Measurements from ENCODE around the gene CGB1. TPM values are rescaled to one million over a fixed set of nuclear protein-coding genes. Genes with fewer than 3 reads are reported as not detected.

Gene CGB1
- total RNA-seq, 2 experiments from 2014 or later: not detected

- ATAC-seq (ENCODE audit: poor library complexity): peak; percentile 14
- Histone ChIP-seq H3K4me3 (ENCODE audit: low read length) (no peak overlapping the region), H3K36me3 (ENCODE audit: insufficient read depth, low read length) (no peaks in the 10 kb centered on the region), H3K27me3 (ENCODE audit: control insufficient read depth in 1 of 2, insufficient read depth in 2 of 2, low read length in 2 of 2) (peaks cover 38 to 55% of the 10 kb centered on the region in 2 experiments), H3K4me1 (ENCODE audit: insufficient read depth, low read length) (peaks cover 8% of the 10 kb centered on the region), H3K9me3 (ENCODE audit: control insufficient read depth in 1 of 2, insufficient read depth in 1 of 2, low read length in 2 of 2) (peaks cover 0 to 21% of the 10 kb centered on the region in 2 experiments), H3K27ac (ENCODE audit: low read depth in 1 of 2, low read length in 2 of 2) (no peak overlapping the region)
- Mint-ChIP-seq H3K4me3 (no peak overlapping the region), H3K4me1 (ENCODE audit: low read depth) (peaks cover 11% of the 10 kb centered on the region), H3K36me3 (ENCODE audit: low read depth) (no peaks in the 10 kb centered on the region), H3K27ac (no peak overlapping the region), H3K9me3 (no peaks in the 10 kb centered on the region), H3K27me3 (peaks cover 80% of the 10 kb centered on the region)
- DNase-seq: peak in 5 of 14 experiments; percentile 8 to 47 (median 18)
- ChIA-PET CTCF (no interaction called here), POLR2A (interaction anchor here (1.4 kb wide), 1 partner anchor 15 kb away, joined by 4 read pairs; the partner anchor contains the start of gene CGB7)
- intact Hi-C loops (cut with DNase I, micrococcal nuclease): no loop called here
- no peak for TF ChIP-seq CTCF (IDR thresholded peaks at IDR 0.05)
Measured at GRCh38 chr19:49071860-49072547, 35.3 kb upstream of the CGB1 start.

GRCh38 chr19:49070416-49070815 lies 33.7 kb upstream of the CGB1 start:
- Histone ChIP-seq H3K4me1 (ENCODE audit: insufficient read depth, low read length) (peaks cover 8% of the 10 kb centered on the region), H3K27ac (ENCODE audit: low read depth in 1 of 2, low read length in 2 of 2) (no peak overlapping the region), H3K27me3 (ENCODE audit: control insufficient read depth in 1 of 2, insufficient read depth in 2 of 2, low read length in 2 of 2) (peaks cover 45 to 63% of the 10 kb centered on the region in 2 experiments), H3K4me3 (ENCODE audit: low read length) (no peak overlapping the region), H3K9me3 (ENCODE audit: control insufficient read depth in 1 of 2, insufficient read depth in 1 of 2, low read length in 2 of 2) (peaks cover 0 to 21% of the 10 kb centered on the region in 2 experiments), H3K36me3 (ENCODE audit: insufficient read depth, low read length) (no peaks in the 10 kb centered on the region)
- H3K4me3 Mint-ChIP-seq: no peak overlapping the region
- H3K27ac Mint-ChIP-seq: no peak overlapping the region
- no peak for TF ChIP-seq CTCF (IDR thresholded peaks at IDR 0.05)
- POLR2A ChIA-PET: no interaction called here
- DNase-seq (no peak), ATAC-seq (ENCODE audit: poor library complexity) (no peak)
- H3K27me3 Mint-ChIP-seq: peaks cover 85% of the 10 kb centered on the region
- intact Hi-C loops (cut with DNase I, micrococcal nuclease): no loop called here
- H3K36me3 Mint-ChIP-seq (ENCODE audit: low read depth): no peaks in the 10 kb centered on the region
- H3K9me3 Mint-ChIP-seq: no peaks in the 10 kb centered on the region
- peaks cover 11% of the 10 kb centered on the region for H3K4me1 Mint-ChIP-seq (ENCODE audit: low read depth)
- CTCF ChIA-PET: interaction anchor here (2.4 kb wide), 1 partner anchor 28 kb away, joined by 8 read pairs; no protein-coding TSS in a partner anchor

DNA sequence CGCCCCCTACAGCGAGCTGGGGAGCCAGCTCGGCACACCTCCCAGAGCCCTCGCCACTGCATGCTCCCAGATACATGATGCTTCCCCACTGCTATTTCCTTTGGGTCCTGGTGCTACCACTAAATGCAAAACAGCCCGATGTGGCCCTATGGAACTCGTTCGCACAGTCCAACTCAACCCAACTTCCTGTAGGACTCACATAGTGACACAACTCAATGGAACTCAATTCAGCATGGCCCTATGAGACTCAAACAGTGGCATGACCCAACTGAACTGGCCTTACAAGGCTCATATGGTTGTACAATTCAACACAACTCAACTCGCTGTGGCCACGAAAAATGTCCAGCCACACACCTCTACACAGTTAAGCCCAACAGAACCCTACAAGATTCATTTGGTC lies 32.3 kb upstream of the CGB1 start:
- Histone ChIP-seq H3K4me3 (ENCODE audit: low read length) (no peak overlapping the region), H3K27me3 (ENCODE audit: control insufficient read depth in 1 of 2, insufficient read depth in 2 of 2, low read length in 2 of 2) (peaks cover 48 to 71% of the 10 kb centered on the region in 2 experiments), H3K9me3 (ENCODE audit: control insufficient read depth in 1 of 2, insufficient read depth in 1 of 2, low read length in 2 of 2) (peaks cover 0 to 21% of the 10 kb centered on the region in 2 experiments), H3K27ac (ENCODE audit: low read depth in 1 of 2, low read length in 2 of 2) (no peak overlapping the region), H3K36me3 (ENCODE audit: insufficient read depth, low read length) (no peaks in the 10 kb centered on the region), H3K4me1 (ENCODE audit: insufficient read depth, low read length) (peaks cover 15% of the 10 kb centered on the region)
- TF ChIP-seq CTCF (IDR thresholded peaks at IDR 0.05): no peak
- CTCF ChIA-PET: interaction anchor here (0.7 to 2.4 kb wide), 2 partner anchors 29 to 45 kb away, joined by 3 to 8 read pairs; partner anchors contain the start of gene LIN7B
- no peaks in the 10 kb centered on the region for H3K36me3 Mint-ChIP-seq (ENCODE audit: low read depth)
- H3K27me3 Mint-ChIP-seq: peaks cover 84% of the 10 kb centered on the region
- intact Hi-C loops (cut with DNase I, micrococcal nuclease): no loop called here
- no peak overlapping the region for H3K27ac Mint-ChIP-seq
- POLR2A ChIA-PET: no interaction called here
- H3K4me3 Mint-ChIP-seq: no peak overlapping the region
- H3K9me3 Mint-ChIP-seq: no peaks in the 10 kb centered on the region
- H3K4me1 Mint-ChIP-seq (ENCODE audit: low read depth): peaks cover 11% of the 10 kb centered on the region
- ATAC-seq (ENCODE audit: poor library complexity) (no peak), DNase-seq (no peak)
